Urinary bladder (tissue), 4 donors: ENCODE results near the gene PSD4. TPM values are rescaled to one million over a fixed set of nuclear protein-coding genes. Genes with fewer than 3 reads are reported as not detected.

Experiments used
- DNase-seq: peaks from one replicate; pipeline ENCODE4 v3.0.0-alpha.2; 2015; ENCODE audit errors: extremely low spot score
- H3K27ac ChIP-seq: one replicate; pipeline ENCODE4 v1.5.1; 2013; ENCODE audit warnings: low read depth, mild to moderate bottlenecking, moderate library complexity
- H3K36me3 ChIP-seq: one replicate; pipeline ENCODE4 v1.6.1; 2013; ENCODE audit warnings: mild to moderate bottlenecking, moderate library complexity; ENCODE audit not compliant: insufficient read depth
- H3K4me1 ChIP-seq: one replicate; pipeline ENCODE4 v1.6.1; 2013; ENCODE audit warnings: mild to moderate bottlenecking, moderate library complexity; ENCODE audit not compliant: insufficient read depth
- H3K4me3 ChIP-seq: one replicate; pipeline ENCODE4 v1.5.1; 2013; ENCODE audit warnings: low read depth, low read length
- WGBS: extraction: QIAGEN DNeasy Blood & Tissue Kit; methylation state at CpG from one replicate; pipeline ENCODE4 v1.1.7; 2013; 5-methylcytosine and 5-hydroxymethylcytosine counted together
- polyA plus RNA-seq: library from polyadenylated mRNA; stranded (reverse); fragments of 200-250 nt; gene quantifications from one replicate; pipeline ENCODE4 v1.2.3, GENCODE V29; 2013
- total RNA-seq: library from RNA; depleted of rRNA; stranded (reverse); fragments of >200 nt; gene quantifications from one replicate; pipeline ENCODE4 v1.2.3, GENCODE V29; 2014
- donor health status: healthy with polysubstance abuse.
- donor health status: healthy.

PSD4 gene
- total and polyA plus RNA-seq, 2 donors = 6.3 to 9.7 TPM

DNA sequence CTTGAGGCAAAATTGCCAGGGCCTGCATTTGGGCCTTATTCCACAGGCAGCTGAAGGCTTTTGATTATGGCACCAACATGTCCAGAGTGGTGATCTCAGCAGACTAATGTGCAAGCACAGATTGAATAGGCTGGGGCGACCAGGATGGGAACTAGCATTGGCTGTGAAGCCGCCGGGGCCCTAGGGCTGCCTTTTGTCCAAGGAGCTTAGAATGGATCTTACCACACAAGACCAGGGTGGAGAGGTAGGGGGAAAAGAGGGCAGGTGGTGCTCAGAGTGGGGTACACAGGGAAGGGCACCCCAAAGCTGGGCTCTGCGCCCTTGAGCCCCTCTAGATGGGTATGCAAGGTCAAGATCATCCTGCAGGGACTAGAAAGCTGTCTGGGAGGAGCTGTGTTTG lies 23.1 kb downstream of the PSD4 start:
- Histone ChIP-seq H3K36me3 (no peaks in the 10 kb centered on the region), H3K4me1 (no peaks in the 10 kb centered on the region), H3K27ac (no peak overlapping the region), H3K4me3 (no peak overlapping the region)
- no peak for DNase-seq
- WGBS = 89% methylated on average over 4 of the region's 4 CpGs

DNA sequence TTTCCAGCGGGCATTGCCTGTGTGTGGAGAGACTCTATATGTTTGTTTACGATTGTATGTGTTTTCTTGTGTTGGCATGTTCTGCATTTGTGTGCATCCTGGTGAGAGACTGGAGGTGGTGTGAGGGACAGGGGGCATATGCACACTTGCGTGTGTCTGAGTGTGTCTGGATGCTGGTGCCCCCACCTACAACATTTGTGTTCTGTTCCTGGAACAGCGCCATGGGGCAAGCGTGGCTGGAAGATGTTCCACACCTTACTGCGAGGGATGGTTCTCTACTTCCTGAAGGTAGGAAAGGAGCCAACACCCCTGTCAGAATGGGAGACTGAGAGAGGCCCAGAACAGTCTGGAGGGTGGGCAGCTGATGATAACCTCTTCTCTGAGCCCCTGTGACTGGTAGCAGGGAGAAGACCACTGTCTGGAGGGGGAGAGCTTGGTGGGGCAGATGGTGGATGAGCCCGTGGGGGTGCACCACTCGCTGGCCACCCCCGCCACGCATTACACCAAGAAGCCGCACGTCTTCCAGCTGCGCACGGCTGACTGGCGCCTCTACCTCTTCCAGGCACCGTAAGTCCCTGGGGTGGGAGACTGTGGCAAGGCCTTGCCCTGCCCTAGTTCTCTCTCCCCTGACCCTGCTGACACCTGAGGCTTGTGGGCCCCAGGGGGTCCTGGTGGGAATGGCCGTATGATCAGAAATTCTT lies 23.7 kb downstream of the PSD4 start:
- Histone ChIP-seq H3K27ac (no peak overlapping the region), H3K4me3 (no peak overlapping the region), H3K36me3 (no peaks in the 10 kb centered on the region), H3K4me1 (no peaks in the 10 kb centered on the region)
- 94% methylated on average over 17 of the region's 17 CpGs for WGBS
- no peak for DNase-seq

GRCh38 chr2:113198048-113198789 lies 24.4 kb downstream of the PSD4 start:
- no peak for DNase-seq
- Histone ChIP-seq H3K27ac (no peak overlapping the region), H3K36me3 (no peaks in the 10 kb centered on the region), H3K4me3 (peak overlapping the region; percentile 68), H3K4me1 (no peaks in the 10 kb centered on the region)
- WGBS = 63% methylated on average over 32 of the region's 32 CpGs

DNA sequence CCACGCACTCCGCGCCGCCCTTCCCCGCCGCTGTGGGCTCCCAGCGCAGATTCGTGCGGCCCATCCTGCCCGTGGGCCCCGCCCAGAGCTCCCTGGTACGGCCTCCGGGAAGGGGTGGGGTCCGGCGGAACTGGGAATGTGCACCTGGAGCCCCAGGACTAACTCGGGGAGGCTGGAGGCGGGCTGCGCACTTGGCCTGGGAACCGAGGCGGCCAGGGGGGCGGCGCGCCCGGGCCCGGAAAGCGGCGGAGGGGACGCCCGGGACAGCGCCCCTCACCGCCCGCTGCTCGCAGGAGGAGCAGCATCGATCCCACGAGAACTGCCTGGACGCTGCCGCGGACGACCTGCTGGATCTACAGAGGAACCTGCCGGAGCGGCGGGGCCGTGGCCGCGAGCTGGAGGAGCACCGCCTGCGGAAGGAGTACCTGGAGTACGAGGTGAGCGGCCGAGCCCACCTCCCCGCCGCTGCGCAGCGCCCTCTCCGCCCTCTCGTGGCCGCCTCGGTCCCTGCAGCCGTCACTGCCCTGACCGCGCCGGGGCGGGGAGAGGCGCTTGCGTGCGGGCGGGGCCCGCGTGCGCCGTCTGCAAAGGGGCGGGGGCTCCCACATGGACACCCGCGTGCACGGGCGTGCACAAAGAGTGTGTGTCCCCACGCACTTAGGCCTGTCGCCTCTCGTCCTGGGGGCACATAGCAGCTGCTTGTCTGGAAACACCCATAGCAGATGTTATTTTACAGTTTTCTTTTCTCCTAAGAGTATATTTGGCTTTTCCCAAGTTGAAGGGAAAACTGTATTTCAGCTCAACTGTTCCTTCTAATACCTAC lies 25.2 kb downstream of the PSD4 start:
- Histone ChIP-seq H3K27ac (peak overlapping the region; percentile 71), H3K4me3 (peak overlapping the region; percentile 68), H3K4me1 (no peaks in the 10 kb centered on the region), H3K36me3 (no peaks in the 10 kb centered on the region)
- DNase-seq = peak; percentile 31
- 6% methylated on average over 78 of the region's 79 CpGs for WGBS

- no peak overlapping the region for H3K4me3 ChIP-seq
- H3K4me1 ChIP-seq = no peaks in the 10 kb centered on the region
- WGBS = 92% methylated on average over 4 of the region's 4 CpGs
- no peaks in the 10 kb centered on the region for H3K36me3 ChIP-seq
- DNase-seq = no peak
- H3K27ac ChIP-seq = no peak overlapping the region
Measured at GRCh38 chr2:113200236-113200635, 26.5 kb downstream of the PSD4 start.

- 90% methylated on average over 17 of the region's 17 CpGs for WGBS
- no peaks in the 10 kb centered on the region for H3K4me1 ChIP-seq
- no peaks in the 10 kb centered on the region for H3K36me3 ChIP-seq
- DNase-seq = no peak
- H3K27ac ChIP-seq = no peak overlapping the region
- no peak overlapping the region for H3K4me3 ChIP-seq
Measured at GRCh38 chr2:113200736-113201490, 27.1 kb downstream of the PSD4 start.

DNA sequence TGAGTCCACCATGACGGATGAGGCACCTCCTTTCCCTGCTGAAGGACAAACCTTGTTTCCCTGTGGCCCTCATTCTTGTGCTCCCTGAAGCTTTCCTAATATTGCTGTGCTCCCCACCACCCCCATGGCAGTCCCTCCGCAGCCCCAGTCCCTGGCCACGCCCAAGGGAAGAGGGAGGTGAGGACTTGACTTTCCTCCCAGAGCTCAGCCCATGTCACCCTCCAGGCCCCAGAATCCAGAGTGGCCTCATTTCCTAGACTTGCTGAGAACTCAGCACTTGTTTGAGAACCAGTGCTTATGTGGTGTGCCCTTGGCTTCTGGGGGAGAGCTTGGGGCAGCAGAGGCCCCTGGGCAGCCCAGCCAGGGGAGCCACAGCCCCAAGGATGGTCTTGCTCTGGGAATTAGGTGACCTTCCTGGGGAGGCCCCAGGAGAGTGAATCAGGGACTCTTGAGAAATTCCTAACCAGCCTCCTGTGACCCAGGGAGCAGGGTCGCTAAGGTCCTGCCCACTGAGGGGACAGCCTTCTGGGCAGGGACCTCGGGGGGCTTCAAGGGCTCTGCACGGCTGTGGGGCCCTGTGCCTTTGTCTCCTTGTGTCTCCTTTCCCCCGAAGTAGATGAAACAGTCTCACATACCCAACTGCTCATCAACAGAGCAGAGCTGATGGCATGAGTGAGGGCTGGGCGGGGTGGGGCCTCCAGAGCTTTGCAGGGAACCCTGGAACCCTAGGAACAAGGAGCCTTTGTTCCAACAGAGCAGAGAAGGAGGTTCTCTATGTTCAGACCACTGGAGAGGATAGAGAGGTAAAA lies 27.9 kb downstream of the PSD4 start:
- H3K4me3 ChIP-seq = no peak overlapping the region
- H3K27ac ChIP-seq = no peak overlapping the region
- H3K4me1 ChIP-seq = no peaks in the 10 kb centered on the region
- WGBS = 84% methylated on average over 8 of the region's 8 CpGs
- no peak for DNase-seq
- H3K36me3 ChIP-seq = no peaks in the 10 kb centered on the region

DNA sequence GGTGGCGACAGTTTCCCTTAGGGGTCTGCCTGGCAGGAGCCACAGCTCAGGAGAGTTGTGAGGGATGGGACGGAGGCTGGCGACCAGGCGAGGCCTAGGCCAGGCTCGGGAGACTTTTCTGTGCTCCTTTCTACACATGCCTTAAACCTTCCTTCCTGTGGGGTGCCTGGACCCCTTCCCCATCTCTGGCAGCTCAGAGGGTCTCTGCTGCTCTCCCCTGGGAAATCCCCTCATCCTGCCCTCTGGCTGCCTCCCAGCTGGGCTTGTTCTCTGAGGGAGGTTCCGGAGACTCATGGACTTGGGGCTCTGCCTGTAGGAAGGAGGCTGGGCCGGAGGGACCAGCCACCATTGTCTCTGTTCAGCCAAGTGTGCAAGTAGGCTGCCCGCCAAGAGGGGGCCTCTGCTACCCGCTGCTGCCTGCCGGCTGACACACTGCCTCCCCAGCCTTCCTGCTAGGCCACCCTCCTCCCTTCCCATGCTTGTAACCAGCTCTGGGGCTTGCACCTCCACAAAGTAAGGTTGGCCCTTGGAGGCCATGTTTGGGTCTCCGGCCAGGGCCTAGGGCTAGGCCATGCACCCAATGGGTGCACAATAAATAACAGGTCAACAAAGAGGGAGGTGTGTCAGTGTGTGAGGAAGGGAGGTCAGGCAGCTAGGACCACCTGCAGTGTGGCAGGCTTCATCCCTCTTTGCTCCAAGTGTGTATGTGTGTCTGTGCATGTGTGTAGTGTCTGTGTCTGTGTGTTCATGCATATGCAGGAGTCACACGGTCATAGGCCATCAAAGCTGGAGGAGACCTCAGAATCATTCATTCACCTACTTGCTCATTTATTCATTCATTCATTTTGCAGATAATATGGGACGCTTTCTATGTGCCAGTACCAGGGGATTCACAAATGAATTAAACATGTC lies 28.8 kb downstream of the PSD4 start:
- WGBS = 83% methylated on average over 13 of the region's 13 CpGs
- H3K4me1 ChIP-seq = no peaks in the 10 kb centered on the region
- H3K36me3 ChIP-seq = no peaks in the 10 kb centered on the region
- no peak overlapping the region for H3K27ac ChIP-seq
- H3K4me3 ChIP-seq = no peak overlapping the region
- DNase-seq = no peak

DNA sequence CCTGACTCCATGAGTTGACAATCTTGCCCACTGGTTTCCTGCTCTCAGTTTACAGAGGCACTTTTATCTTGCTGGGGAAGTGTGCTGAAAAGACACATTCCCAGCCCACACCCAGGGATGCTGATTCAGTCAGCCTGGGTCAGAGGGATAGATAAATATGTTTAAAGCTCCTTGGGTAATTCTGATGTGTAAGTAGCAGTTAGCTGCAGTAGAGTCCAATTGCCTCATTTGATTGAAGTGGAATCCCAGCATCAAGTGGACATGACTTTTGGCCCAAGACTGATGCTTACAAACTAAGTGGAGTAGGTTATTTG lies 29.4 kb downstream of the PSD4 start:
- Histone ChIP-seq H3K36me3 (no peaks in the 10 kb centered on the region), H3K4me3 (no peak overlapping the region), H3K4me1 (no peaks in the 10 kb centered on the region), H3K27ac (no peak overlapping the region)
- DNase-seq = no peak

DNA sequence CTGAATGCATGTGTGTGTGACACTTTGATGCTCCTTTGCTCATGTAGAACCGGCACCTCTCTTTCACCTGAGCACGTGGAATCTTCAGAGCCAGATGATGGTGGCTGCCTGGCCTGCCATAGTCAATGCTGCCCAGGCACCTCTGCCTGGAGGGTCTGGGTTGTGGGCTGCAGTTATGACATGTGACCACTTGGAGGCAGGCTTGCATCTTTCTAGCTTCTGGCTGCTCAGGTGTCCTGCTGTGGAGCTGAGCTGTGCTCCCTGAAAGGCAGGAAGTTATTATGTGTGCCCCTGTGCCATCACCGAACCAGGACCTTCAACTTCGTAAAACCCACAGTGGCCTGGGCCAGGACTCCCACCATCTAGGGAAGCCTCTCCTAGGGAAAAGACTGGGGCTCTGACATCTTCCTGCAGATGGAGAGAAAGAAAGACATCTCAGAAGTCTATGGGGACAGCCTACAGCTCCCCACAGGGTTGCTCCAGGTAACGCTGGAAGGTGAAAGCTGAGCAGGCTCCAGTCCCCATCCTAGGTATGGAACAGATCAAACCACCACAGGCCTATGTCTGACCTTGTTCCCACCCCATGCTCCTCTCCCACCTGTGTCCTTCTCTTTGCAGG lies 30.2 kb downstream of the PSD4 start:
- no peak overlapping the region for H3K4me3 ChIP-seq
- no peaks in the 10 kb centered on the region for H3K36me3 ChIP-seq
- no peaks in the 10 kb centered on the region for H3K4me1 ChIP-seq
- H3K27ac ChIP-seq = no peak overlapping the region
- WGBS = 32% methylated on average over 5 of the region's 5 CpGs
- no peak for DNase-seq

- WGBS = 89% methylated on average over 6 of the region's 6 CpGs
- no peaks in the 10 kb centered on the region for H3K4me1 ChIP-seq
- H3K4me3 ChIP-seq = no peak overlapping the region
- no peak for DNase-seq
- no peaks in the 10 kb centered on the region for H3K36me3 ChIP-seq
- no peak overlapping the region for H3K27ac ChIP-seq
Measured at GRCh38 chr2:113206251-113206650, 32.5 kb downstream of the PSD4 start.

GRCh38 chr2:113207021-113207420 lies 33.2 kb downstream of the PSD4 start:
- H3K36me3 ChIP-seq = no peaks in the 10 kb centered on the region
- H3K4me3 ChIP-seq = no peak overlapping the region
- 73% methylated on average over 2 of the region's 2 CpGs for WGBS
- H3K4me1 ChIP-seq = no peaks in the 10 kb centered on the region
- no peak overlapping the region for H3K27ac ChIP-seq
- DNase-seq = no peak
